Fibroblast of the aortic adventitia (primary cell): ENCODE data around the gene BCR. TPM values are rescaled to one million over a fixed set of nuclear protein-coding genes. Genes with fewer than 3 reads are reported as not detected.

Experiments used
- DNase-seq: peaks from one replicate; pipeline ENCODE4 v3.0.0-alpha.2; 2010; ENCODE audit warnings: low read depth
- H3K4me3 ChIP-seq: 2 replicates; pipeline ENCODE4 v1.5.1; 2011; ENCODE audit warnings: low read depth, mild to moderate bottlenecking, control low read depth, low read length, moderate library complexity
- total RNA-seq: library from RNA; depleted of rRNA; stranded (reverse); fragments of >200 nt; gene quantifications from 2 replicates; pipeline ENCODE4 v1.2.3, GENCODE V29; 2012; ENCODE audit warnings: low replicate concordance
- TF ChIP-seq, protein P1 (sequence below): IDR thresholded peaks from 2 replicates; pipeline ENCODE4 v1.5.1; 2011; ENCODE audit warnings: mild to moderate bottlenecking, low read length, control low read depth, inconsistent platforms; ENCODE audit not compliant: insufficient read depth

BCR gene
- total RNA-seq, 1 donor = 37.3 TPM

DNA sequence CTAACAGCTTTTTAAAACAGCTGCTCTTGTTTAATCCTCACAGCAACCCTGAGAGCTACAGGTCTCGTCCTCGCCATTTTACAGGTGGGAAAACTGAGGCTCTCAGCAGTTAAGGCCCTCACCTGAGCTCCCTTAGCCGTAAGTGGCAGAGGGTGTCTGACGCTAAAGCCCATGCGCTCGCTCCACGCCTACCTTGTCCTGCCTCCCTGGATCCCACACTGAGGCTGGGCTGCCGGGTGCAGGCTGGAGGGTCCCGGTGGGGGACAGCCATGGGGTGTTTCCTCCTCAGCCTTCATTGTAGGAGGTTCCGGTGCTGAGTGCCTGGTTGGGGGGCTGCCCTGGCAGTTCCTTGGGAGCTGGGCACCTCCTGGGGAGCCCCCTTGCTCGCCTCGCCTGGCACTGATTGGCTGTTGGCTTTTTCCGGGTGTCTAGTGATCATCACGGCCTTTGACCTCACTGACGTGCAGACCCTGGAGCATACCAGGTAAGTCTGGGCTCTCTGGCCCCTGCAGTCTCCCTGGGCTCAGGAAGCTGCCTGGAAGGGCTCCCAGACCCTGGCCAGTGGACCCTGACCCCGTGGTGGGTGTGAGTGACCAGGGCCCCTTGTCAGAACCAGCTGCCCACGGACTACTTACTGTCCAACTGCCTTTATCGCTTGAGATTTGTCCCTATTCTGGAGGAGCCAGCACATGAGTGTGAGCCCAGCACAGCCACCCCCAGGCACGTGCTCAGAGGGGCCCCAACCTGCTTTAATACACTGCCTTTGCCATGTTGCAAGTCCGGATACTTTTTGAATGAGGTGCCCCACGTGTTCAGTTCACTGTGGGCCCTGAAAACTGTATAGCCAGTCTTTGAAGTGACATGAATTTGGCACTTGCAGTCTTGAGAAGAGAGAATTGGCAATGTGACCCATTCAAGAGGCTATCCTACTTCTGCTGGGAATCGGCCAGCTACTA, 22.5 kb upstream of the BCR start:
- DNase-seq = no peak
- TF ChIP-seq, protein P1, sequence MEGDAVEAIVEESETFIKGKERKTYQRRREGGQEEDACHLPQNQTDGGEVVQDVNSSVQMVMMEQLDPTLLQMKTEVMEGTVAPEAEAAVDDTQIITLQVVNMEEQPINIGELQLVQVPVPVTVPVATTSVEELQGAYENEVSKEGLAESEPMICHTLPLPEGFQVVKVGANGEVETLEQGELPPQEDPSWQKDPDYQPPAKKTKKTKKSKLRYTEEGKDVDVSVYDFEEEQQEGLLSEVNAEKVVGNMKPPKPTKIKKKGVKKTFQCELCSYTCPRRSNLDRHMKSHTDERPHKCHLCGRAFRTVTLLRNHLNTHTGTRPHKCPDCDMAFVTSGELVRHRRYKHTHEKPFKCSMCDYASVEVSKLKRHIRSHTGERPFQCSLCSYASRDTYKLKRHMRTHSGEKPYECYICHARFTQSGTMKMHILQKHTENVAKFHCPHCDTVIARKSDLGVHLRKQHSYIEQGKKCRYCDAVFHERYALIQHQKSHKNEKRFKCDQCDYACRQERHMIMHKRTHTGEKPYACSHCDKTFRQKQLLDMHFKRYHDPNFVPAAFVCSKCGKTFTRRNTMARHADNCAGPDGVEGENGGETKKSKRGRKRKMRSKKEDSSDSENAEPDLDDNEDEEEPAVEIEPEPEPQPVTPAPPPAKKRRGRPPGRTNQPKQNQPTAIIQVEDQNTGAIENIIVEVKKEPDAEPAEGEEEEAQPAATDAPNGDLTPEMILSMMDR = no peak
- H3K4me3 ChIP-seq = no peak overlapping the region

DNA sequence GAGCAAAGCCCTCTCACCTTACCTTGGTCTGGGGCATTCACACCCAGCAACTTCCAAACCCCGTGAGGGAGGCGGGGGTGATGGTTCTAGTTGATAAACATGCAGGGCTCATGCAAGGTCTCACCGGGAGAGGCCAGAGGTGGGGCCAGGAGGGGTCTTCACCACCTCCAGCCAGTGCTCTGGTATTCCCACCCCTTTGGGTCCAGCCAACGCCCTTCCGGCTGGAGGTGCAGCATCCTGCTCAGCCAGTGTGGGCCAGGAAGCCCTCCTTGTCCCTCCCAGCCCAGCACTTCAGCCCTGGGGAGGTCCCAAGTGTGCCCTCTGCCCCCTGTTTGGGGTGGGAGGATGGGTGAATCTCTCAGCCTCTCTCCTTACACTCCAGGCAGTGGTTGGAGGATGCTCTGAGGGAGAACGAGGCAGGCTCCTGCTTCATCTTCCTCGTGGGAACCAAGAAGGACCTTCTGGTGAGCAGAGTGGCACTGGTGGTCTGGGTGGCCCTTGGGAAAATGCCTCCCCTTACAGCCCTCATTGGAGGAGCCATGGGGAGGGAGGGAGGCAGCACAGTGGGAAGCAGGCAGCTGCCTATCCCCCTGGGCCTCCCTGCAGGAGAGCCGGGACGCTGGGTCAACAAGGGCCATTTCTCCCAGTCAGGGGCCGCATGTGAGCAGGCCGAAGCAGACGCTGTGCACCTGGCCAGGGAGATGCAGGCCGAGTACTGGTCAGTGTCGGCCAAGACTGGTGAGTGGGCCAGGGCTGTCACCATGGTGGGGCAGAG, 21.6 kb upstream of the BCR start:
- no peak for DNase-seq
- TF ChIP-seq, protein P1 = no peak
- H3K4me3 ChIP-seq = no peak overlapping the region

GRCh38 chr22:23159291-23159630, 21.0 kb upstream of the BCR start:
- TF ChIP-seq, protein P1 = no peak
- no peak overlapping the region for H3K4me3 ChIP-seq
- DNase-seq = no peak

GRCh38 chr22:23161029-23161428, 19.3 kb upstream of the BCR start:
- TF ChIP-seq, protein P1 = no peak
- DNase-seq = no peak
- no peak overlapping the region for H3K4me3 ChIP-seq

DNA sequence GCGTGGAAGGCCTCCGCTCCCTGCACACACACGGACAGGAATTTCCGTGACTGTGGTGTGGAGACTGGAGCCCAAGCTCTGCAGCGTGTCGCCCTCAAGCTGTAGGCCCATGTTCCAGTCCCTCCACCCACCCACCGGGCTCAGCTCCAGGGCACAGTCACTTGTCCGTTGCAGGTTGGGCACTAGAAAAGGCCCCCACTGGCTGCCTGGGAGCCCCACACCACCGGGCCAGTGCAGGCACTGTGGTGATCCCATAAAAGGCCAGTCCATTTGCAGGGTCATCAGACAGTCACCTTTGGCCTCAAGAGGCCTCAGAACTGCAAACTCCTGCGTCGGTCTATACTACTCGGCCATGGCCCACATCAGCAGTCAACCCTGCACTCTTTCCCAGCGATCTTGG, 18.7 kb upstream of the BCR start:
- TF ChIP-seq, protein P1 = no peak
- no peak for DNase-seq
- no peak overlapping the region for H3K4me3 ChIP-seq

- H3K4me3 ChIP-seq = no peak overlapping the region
- TF ChIP-seq, protein P1 = no peak
- peak; percentile 48 for DNase-seq
Measured at GRCh38 chr22:23163665-23164064, 16.6 kb upstream of the BCR start.
